ENCODE results near the gene COL4A1.

DNA sequence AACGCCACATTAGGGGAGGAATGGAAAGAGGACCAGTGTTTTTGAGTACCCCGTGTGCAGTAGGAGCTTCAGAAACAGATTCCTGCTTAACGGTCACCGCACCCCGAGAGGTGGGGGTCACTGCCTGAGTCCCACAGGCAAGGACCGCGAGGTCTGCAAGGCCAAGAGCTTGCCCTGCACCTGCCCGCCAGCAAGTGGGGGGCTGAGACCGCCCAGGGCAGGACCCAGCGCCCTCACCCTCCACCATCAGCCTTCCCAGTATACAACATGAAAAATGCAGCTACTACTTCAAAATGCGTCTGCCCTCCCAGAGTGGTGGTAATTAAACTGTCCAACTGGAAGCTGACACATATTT is 44.9 kb downstream of the COL4A1 start:
- TF ChIP-seq, protein P1, sequence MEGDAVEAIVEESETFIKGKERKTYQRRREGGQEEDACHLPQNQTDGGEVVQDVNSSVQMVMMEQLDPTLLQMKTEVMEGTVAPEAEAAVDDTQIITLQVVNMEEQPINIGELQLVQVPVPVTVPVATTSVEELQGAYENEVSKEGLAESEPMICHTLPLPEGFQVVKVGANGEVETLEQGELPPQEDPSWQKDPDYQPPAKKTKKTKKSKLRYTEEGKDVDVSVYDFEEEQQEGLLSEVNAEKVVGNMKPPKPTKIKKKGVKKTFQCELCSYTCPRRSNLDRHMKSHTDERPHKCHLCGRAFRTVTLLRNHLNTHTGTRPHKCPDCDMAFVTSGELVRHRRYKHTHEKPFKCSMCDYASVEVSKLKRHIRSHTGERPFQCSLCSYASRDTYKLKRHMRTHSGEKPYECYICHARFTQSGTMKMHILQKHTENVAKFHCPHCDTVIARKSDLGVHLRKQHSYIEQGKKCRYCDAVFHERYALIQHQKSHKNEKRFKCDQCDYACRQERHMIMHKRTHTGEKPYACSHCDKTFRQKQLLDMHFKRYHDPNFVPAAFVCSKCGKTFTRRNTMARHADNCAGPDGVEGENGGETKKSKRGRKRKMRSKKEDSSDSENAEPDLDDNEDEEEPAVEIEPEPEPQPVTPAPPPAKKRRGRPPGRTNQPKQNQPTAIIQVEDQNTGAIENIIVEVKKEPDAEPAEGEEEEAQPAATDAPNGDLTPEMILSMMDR (IDR thresholded peaks at IDR 0.05; ENCODE audit: insufficient read depth, low read depth, low read length) = no peak
- no peak for TF ChIP-seq EZH2 (IDR thresholded peaks at IDR 0.05; ENCODE audit: insufficient read depth, low read length)
